Cardiac fibroblast (primary cell): ENCODE measurements around the gene IFNL4.

Source experiments
- DNase-seq, 2 donors: peaks; one replicate each; pipeline versions ENCODE4 v3.0.0 to v3.0.0-alpha.2; 2010; ENCODE audit warnings: low read depth in 2 of 2
- H3K4me3 ChIP-seq, 2 donors: replicated peaks in 1 of 2; 1 replicate in 1 of 2; 2 replicates in 1 of 2; pipeline ENCODE4 v1.5.1; 2011; ENCODE audit warnings: low read depth in 2 of 2, low read length in 2 of 2, mild to moderate bottlenecking in 2 of 2, moderate library complexity in 1 of 2
- TF ChIP-seq, protein P1 (sequence below): IDR thresholded peaks from one replicate; pipeline ENCODE4 v1.5.1; 2011; ENCODE audit warnings: low read depth, mild to moderate bottlenecking, low read length, inconsistent platforms

IFNL4 gene

DNA sequence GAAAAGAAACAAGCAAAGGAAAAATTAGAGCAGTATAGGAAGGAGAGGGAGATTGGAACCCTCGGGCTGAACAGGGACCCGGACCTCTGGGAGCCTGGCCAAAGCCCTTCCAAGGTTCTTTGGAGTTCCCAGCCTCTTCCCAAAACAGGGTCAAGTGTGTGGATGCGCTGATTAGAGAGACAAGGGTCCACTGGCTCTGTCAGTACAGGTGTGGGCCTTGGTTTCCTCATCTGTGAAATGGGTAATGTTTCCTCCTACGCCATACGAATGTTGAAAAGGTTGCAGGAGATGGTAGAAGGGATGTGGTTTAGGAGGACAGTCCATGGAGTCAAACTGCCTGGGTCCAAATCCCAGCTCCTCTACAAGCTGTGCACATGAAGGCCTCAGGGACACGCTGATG is 42.5 kb downstream of the IFNL4 start:
- no peak overlapping the region for H3K4me3 ChIP-seq
- TF ChIP-seq, protein P1, sequence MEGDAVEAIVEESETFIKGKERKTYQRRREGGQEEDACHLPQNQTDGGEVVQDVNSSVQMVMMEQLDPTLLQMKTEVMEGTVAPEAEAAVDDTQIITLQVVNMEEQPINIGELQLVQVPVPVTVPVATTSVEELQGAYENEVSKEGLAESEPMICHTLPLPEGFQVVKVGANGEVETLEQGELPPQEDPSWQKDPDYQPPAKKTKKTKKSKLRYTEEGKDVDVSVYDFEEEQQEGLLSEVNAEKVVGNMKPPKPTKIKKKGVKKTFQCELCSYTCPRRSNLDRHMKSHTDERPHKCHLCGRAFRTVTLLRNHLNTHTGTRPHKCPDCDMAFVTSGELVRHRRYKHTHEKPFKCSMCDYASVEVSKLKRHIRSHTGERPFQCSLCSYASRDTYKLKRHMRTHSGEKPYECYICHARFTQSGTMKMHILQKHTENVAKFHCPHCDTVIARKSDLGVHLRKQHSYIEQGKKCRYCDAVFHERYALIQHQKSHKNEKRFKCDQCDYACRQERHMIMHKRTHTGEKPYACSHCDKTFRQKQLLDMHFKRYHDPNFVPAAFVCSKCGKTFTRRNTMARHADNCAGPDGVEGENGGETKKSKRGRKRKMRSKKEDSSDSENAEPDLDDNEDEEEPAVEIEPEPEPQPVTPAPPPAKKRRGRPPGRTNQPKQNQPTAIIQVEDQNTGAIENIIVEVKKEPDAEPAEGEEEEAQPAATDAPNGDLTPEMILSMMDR: no peak
- no peak for DNase-seq

DNA sequence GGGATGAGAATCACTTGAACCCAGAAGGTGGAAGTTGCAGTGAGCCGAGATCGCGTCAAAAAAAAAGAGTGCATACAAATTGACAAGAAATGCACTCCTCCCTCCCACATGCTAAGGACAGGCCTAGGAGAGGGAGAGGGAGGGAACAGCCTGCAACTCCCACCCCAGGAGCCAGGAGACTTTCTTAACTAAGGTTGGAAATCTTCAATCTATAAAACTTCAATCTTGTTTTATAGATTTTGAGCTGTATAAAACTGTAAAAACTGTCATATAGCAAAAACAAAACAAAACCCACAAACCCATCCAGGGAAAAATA is 43.2 kb downstream of the IFNL4 start:
- no peak overlapping the region for H3K4me3 ChIP-seq
- TF ChIP-seq, protein P1: no peak
- no peak for DNase-seq

DNA sequence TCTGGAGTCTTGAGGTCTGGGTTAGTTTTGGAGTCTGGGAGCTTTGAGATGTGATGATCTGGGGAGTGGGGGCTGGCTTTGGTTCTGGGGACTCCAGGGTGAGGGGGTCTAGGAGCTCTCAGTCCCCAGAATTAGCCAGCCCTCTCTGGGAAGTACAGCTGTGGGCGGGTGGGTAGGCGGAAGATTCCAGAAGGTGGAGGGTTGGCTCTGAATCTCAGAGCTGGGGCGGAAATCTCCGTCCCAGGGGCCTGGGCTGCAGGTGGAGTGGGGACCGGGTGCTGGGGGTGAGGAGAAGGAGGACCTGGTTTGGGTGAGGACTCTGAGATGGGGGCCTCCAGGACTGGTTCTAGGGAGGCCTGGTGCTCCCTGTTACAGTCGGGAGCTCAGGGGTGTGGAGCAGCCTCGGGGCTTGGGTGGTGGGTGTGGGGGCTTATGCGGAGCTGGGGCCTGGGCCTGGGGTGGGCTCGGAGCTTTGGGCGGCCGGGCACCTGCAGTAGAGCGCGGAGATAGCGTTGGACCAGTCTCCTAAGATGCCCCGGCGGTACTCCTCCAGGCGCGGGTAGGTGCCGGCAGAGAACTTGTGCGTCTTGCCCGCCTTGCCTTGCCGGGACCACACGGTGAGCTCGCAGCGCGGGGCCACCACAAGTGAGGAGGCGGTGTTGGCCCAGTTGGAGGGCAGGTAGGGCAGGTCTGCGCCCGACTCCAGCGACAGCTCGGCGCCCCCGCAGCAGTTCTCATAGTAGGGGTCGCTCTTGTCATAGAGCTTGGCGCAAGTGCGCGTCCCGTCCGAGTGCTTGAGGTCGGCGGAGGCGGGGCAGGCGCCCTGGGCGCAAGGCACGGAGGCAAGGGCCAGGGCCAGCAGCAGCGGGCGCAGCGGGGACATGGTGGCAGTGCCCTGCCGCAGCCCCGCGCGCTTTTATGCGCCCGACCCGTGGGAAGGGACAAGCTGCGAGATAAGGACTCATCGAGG is 45.0 kb downstream of the IFNL4 start, which contains the start of gene SYCN:
SYCN (minus strand) TSS at position 892 of the 970 bp plus-strand sequence; CDS start at position 883, 9 bp downstream.
- DNase-seq: no peak

DNA sequence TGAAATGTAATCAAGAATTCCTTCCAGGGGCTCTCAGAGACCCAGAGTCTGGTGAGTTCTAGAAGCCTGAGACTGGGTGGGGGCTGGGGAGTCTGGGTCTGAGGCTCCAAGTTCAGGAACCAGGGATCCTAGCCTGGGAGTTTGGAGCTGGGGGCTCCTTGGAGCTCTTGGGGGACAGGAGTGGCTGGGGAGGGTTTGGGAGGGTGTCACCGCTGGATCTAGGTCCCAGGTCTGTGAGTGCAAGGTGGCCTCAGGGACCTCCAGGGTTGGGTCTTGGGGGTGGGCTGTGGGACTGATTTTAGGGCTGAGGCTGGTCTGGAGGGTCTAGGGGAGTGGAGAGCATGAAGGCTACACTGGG is 45.7 kb downstream of the IFNL4 start:
- no peak overlapping the region for H3K4me3 ChIP-seq
- TF ChIP-seq, protein P1: no peak
- no peak for DNase-seq

More for the DNA sequence above, 45.0 kb downstream of the IFNL4 start, which contains the start of gene SYCN:
- H3K4me3 ChIP-seq: no peak within 1 kb of the TSS
- TF ChIP-seq, protein P1: no peak

DNA sequence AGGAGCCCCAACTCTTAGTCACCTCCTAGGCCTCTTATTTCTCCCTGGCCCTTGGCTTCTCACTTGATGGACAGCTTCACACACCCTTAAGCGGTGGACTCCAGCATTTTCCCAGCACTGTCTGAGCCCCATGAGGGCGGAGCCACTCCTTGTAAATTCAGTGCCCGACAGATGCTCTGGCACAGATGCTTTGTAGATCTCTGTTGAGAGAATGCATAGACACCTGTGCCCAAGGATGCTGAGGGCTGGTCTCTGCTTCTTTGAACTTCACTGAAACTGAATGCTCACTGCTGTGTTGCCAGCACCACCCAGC is 47.9 kb downstream of the IFNL4 start:
- TF ChIP-seq, protein P1: no peak
- DNase-seq: no peak
- H3K4me3 ChIP-seq: no peak overlapping the region

DNA sequence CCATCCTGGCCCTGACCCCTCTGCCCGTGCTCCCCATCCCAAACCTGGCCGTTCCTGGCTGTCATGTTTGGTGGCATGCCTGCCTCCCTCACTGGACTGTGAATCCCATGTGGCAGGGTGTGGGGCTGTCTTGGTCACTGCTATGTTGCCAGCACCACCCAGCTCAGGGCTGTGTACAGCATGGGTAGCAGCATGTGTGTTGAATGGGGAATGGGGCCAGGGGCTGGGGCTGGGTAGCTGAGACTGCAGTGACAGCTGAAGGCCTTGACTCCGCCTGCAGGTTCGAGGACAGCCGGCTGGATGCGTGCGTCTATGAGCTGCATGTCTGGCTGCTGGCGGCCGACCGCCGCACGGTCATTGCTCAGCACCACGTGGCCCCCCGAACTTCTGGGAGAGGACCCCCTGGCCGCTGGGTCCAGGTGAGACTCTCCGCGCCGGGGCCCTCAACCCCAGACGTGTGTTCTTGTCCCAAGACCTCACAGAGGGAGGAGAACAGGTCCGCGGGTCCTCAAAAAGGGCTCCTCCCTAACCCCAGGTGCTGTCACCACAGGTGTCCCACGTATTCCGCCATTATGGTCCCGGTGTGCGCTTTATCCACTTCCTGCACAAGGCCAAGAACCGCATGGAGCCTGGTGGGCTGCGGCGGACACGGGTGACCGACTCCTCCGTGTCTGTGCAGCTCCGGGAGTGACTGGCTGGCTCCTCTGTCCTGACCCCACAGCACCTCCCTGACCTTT is 48.4 kb downstream of the IFNL4 start:
- DNase-seq: no peak
- H3K4me3 ChIP-seq: no peak overlapping the region
- TF ChIP-seq, protein P1: no peak
